HG03135 (cell line): Measurements from ENCODE around the gene SIDT1.

Experiments
- ATAC-seq: cut with Tn5 transposase; IDR thresholded peaks from one replicate; pipeline ENCODE4 v1.9.1; 2021; ENCODE audit warnings: mild to moderate bottlenecking, moderate library complexity; ENCODE audit not compliant: unreplicated experiment

The SIDT1 gene

DNA sequence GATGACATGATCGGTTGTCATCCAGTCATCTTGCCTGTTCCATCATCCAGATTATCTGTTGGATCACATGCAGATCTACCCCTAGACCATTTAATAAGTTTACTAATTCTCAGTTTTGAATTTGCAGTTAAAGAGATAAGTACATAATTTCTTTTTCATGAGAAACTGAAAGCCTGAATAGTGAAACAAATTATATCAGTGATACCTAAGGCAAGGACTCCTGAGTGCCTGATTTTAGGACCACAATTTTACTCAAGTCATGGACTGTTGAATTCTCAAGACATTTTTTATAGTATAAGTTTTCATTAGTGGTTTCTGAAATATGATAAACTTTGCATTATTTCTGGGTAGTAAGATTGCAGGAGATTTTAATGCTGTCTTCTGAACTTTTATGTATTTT lies 13.2 kb downstream of the SIDT1 start:
- ATAC-seq, result no peak

DNA sequence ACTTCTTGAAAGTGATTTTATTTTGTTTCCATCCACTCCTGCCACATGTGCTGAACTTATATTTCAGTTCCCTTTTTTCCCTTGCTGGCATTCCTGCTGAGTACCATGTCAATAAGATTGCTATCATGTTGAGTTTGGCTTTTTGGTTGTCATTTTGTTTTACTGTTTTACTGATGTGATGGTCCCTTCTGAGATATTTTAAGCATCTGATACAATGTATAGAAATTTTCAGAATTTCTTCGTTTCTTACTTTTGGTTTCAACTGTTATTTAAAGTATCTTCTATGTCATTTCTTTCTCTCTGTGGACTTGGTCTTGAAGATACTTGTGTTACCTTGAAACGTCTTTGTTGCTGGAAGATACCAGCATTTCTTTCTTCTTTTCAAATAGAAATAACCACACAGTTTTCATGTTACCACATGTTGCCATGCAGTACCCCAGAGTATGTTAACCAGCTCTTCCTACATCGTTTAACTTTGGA lies 14.1 kb downstream of the SIDT1 start:
- peak; percentile 82 for ATAC-seq

DNA sequence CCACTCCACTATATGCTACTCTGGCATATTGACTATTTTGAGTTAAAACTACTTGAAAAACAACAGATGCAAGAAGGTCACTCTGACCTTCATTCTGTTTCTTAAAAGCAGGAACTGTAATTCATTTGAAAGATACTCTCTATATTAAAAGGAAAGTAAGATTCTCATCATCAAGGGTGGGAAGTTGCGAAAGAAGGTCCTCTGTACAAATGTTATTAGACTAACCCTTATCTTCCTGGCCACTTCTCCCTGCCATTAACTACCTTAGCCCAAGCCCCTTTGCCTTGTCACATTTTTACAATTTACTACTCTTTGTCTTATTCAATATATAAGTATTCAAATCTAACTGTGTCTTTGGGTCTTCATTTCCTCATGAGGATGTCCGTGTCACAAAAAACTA lies 16.1 kb downstream of the SIDT1 start:
- no peak for ATAC-seq

DNA sequence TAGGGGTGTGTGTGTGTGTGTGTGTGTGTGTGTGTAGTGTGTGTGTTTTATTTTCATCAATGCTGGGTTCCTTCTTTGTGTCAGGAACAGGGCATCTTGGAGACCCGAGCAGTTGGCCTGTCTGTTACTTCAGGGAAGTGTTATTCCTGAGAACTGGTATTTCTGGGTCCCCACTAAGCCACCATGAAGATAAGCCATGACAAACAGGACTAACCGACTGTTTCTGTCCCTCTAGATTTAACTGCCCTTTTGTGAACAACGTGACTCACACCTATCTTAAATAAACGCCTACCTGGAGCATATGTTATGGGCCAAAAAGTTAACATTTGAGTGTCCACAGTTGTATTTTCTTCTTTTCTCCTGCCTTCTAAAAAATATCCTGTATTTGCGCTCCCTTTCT lies 19.5 kb downstream of the SIDT1 start:
- ATAC-seq, result no peak

DNA sequence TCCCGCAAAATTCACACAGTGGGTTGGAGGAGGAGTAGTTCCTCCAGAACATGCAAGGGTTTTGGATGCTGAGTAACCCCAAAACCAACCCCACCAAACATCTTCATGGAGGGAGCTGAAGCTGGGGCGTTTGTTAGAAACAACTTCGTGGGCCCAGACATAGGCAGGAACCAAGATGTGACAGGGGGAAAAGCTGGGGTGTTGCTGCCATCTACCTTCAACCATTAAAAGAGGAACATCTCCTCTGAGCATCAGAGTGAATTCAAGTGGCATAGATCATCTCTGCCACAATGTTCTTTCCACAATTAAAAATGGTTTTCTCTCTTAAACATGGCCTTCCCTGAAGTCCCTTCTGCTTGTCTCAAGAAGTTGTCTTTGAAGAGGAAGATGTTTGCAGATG lies 20.5 kb downstream of the SIDT1 start:
- no peak for ATAC-seq

DNA sequence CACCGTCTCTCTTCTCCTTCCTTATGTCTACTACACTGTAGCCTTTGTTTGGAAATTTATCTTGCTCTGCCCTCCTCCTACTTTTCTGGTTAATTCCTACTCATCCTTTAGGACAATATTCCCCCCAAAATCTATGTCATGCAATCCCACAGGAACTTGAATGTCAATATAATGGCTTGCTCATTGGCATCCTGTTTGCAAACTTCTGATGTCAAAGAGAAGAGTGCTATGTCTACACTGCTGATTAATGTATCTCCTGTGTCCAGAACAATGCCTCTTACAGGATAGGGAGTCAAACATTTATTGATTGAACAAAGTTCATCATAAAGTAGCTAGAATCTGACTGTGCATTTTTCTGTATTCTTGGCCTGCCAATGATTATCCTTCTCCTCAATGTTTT lies 22.8 kb downstream of the SIDT1 start:
- ATAC-seq, result no peak

DNA sequence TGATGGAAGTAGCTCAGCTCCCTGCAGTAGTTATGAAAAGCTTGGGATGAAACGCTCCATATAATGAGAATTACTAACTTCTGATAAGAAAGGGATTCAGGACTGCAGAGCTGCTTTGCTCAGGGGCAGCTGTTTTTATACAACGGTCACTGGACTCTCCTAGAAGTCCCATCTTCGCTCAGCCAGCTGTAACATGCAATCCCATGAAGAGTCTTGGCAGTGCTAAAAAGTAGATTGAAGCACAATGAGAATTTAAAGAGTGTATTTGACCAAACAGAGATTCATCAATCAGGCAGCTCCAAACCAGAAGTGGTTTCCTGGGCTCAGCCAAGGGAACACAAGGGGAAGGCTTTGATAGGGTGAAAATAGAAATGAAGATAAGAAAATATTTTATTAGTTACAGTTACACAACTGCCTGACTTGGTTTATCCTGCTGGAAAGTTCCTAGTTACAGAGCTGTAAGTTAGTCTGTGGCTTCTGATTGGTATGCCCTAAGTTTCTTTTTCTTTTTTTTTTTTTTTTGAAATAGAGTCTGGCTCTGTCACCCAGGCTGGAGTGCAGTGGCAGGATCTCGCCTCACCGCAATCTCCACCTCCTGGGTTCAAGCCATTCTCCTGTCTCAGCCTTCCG lies 24.1 kb downstream of the SIDT1 start:
- no peak for ATAC-seq

DNA sequence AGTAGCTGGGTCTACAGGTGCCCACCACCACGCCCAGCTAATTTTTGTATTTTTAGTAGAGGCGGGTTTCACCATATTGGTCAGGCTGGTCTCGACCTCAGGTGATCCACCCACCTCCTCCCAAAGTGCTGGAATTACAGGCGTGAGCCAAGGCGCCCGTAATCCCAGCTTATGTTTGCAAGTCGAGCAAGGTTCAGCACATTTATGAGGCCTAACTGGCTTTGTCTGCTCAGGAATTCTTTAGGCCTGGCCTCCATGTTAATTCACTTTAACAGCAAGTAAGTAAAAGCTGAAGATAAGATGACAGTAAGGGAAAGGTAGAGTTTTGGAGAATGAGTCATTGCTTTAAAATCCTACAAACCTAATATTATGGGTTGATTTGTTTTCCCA lies 24.6 kb downstream of the SIDT1 start:
- no peak for ATAC-seq

DNA sequence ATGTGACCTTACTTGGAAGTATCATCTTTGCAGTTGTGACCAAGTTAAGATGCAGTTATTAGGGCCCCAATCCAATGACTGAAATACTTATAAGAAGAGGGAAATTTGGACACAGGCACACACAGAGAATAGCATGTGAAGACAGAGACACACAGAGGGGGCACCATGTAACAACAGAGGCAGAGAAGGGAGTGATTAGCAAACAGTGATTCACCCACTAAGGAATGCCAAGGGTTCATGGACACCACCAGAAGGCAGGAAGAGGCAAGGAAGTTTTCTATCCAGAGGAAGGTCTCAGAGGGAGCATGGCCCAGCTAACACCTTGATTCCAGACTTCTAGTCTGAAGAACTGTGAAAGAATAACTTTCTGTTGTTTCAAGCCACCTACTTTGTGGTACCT lies 25.0 kb downstream of the SIDT1 start:
- ATAC-seq, result no peak

DNA sequence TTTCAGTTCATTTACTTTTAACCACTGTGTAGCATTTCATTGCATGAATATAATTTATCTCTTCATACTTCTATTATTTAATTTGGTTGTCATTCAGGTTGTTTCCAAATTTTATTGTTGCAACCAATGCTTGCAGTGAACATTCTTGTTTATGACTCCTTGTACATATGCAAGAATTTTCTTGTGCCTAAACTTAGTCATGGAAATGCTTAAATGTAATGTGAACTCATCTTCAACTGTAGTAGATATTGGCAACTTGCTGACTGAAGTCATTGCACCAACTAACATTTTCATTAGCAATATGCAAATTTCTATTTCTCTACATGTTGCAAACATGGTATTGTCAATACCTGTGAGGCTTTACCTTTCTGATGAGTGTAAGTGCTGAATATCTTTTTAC lies 26.7 kb downstream of the SIDT1 start:
- no peak for ATAC-seq

DNA sequence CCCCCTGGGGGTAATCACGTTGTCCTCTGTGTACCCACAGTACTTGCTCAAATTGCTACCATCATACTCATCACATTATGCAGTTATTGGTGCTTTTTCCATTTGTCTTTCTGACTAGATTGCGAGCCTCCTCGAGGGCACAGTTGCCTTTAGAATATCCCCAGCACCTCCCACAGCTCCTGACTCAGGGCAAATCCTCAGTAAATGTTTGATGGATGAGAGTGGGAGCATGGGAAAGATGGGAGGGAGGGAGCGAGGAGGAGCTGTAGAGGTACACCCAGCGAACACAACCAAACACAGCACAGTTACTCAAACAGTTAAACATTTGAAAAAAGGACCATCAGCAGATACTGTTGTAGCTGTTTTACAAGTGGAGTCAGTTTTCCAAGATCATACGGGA lies 27.9 kb downstream of the SIDT1 start:
- ATAC-seq, result no peak

DNA sequence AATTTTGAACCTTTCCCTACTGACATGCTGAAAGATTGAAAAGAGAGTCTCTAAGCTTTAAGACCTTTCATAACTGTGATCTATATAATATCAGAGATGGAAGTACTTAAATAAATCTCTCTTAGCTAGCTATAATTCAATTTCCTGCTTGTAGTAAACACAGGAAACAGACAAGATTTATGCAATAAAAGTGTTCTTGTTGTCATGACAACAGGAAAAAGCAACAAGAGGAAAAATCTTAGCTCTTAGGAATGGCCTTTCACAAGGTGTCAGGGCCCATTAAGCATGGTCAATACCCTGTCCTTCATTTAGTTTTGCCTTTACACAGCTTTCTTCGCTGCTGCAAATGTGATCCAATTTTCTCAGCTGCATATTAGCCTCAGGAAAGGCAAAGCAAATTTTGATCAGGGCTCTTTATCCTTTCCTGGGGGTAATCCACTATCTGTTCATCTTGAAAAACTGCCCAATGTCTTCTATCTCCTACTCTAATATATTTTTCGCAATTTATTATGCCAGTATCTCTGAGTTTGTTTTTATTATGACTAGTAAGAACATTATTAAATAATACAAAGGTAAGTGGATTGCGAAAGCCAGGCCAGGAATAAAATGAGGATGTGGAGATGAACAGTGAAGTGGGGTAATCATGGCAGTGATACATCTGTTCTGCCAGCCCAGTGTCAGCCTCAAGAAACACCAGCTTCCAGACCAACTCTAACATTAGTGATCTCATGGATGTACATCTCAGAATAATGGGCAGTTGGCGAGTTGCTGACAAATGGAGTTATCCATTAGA lies 28.7 kb downstream of the SIDT1 start:
- no peak for ATAC-seq

DNA sequence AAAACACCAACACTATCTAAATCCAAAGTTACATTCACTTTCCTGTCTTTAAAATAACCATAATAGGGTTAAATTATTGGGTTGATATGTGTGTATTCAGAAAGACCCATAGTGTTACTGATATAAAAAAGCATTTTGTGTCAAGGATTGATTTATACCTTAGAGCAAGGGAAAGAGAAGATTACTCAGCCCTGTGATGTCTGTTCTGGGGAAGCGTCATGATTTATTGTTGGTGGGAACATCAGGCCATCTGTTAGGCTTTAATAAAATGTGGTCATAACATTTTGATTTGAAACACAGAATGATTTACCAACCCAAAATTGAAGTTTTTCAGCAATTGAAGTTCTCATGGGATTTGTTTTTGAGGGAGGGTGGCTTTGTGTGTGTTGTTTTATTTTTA lies 33.2 kb downstream of the SIDT1 start:
- ATAC-seq, result no peak

DNA sequence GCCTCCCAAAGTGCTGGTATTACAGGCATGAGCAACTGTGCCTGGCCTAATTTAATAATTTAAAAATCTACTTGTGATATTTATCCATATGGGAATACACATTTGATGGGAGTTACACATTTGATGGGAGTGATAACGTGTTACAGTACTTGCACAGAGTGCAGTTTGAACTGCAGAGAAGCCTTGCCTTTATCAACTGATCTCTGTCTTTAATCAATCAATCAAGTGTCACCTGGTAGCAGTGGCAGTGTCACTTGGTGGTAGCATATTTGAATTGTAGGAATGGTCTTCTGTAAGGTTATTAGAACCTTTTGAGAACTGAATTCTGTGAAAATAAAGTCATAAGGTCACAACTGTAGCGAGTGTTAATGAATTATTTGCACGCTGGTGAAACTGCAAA lies 37.8 kb downstream of the SIDT1 start:
- ATAC-seq, result no peak

DNA sequence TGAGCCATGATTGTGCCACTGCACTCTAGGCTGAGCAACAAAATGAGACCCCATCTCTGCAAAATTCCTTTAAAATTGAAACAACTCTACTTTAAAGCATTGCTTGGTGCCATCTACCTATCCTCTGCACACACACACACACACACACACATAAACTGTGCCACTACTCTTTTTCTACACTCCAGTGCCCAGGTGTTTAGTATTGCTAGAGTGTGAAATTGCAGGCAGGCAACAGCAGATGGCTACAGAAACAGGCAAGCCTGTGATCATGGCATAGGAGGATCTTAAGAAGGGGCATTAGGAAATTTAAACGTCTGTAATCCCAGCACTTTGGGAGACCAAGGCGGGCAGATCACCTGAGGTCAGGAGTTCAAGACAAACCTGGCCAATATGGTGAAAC lies 39.0 kb downstream of the SIDT1 start:
- no peak for ATAC-seq

DNA sequence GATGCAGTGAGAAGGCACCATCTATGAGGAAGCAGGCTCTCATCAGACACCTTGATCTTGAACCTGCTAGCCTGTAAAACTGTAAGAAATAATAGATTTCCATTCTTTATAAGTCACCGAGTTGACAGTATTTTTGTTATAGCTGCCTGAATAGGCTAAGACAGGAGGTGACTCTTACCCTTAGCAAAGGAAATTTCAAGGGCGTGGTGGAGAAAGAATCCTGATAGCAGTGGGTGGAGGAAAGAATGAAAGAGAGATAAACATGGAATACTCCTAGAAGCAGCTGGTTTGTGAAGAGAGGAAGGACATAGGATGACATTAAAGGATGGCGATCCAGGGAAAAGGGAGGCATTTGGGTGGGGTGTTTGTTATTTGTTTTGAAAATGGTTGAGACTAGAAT lies 41.4 kb downstream of the SIDT1 start:
- ATAC-seq, result no peak

DNA sequence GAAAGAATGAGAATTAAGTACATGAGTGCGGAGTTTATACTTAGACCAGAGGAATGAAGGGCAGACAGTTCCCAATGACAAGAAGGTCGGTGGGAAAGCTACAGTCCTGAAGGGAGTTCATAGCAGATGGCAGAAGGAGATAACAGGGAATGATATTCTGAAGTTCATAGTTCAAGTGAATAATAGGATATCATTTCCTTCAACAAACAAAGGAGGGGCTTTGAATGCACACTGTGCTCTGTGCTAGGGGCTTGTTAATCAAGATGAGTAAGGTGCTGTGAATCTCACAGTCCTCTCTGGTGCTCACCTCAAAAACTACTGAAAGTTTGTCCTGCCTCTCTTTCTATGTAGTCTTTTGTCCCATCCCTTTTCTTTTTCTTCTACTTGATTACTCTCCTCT lies 41.9 kb downstream of the SIDT1 start:
- no peak for ATAC-seq

DNA sequence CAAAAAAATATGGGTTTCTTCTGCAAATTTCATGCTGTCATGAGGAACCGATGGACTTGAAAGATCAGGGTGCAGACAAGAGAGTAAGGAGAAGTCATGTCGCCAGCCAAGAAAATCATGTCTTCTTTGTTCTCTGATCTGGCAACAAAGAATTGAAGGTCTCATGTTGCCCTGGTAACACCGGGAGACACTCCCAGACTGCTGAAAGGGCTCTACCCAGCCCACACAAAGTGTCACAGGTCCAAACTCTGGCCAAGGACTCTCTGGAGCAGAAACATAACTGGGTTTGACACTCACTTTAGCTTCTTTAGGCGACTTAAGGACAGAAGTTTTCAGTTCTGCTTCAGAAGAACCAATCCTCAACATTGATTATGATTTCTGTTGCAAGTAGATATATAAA lies 42.9 kb downstream of the SIDT1 start:
- ATAC-seq, result no peak

DNA sequence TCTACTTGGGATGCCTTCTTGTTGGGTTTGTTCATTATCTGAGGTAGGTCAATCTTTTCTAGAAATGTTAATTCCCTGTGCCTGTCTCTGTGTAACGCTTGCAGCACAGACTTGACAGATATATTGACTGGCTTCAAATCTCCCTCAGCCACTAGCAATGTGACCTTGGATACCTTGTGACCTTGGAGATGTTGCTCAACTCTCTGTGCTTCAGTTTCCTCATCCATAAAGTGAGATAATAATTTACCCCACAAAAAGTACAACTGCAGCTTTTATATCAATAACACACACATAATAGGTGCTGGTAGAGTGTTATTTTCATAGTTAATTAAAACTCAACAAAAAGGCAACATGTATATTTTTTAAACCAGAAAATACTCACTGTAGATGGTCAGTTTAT lies 52.9 kb downstream of the SIDT1 start:
- no peak for ATAC-seq

DNA sequence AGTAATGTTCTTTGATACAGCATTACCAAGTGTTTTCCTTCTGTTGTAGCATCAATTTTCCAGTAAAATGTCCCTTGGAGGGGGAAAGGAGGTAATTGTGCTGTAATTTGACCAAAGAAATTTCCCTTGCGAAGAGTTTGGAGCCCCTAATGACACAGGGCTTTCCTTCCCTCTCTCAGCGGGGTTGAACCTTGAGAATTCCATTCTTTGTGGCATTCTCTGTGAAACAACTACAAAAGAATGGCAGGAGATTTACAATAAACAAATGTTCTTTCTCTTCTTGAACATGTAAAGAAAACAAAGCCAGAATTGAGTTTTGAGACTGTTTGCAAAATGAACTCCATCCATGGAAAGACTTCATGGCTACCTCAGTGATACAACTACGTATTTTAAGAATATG lies 53.4 kb downstream of the SIDT1 start:
- no peak for ATAC-seq

DNA sequence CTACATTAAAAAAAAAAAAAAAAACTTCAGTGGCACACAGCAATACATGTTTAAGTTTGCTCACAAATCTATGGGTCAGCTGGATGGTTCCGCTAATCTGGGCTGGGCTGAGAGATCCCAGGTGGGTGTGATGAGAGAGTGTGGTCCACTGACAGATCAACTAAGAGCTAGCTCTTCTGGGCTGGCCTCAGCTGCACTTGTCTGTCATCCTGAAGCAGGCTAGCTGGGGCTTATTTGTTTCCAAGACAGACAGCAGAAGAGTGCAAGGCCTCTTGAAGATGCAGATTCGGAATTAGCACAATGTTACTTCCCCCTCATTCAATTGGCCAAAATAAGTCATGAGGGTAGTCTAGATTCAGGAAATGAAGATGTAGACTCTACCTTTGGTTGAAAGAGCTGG lies 56.5 kb downstream of the SIDT1 start:
- ATAC-seq, result no peak

DNA sequence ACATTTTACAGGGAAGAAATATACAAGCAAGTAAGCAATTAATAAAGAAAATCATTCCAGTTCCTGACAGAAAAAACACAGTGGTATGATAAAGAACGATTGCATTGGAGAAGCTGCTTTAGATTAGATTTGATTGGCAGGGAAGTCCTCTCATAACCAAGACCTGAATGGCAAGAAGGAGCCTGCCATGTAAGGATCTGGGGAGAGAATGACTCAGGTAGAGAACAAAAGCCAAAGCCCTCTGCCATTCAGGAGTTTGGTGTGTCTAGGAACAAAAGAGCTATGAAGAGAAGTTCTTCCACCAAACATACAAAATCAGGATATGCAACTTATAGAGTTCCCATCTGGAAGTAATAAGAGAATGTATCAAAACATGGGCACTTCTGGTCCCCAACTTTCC lies 57.6 kb downstream of the SIDT1 start:
- no peak for ATAC-seq

DNA sequence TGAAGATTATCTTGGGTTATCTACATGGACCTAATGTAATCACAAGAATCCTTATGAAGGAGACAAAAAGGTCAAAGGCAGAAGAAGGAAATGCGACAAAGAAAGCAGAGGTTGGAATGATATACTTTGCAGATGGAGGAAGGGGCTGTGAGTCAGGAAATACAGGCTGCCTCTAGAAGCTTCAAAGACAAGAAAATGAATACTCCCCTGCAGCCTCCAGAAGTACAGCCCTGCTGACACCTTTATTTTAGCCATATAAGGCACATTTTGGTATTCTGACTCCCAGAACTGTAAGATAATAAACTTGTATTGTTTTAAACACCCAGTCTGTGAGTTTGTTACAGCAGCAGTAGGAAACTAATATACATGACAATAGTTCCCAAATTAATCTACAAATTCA lies 58.6 kb downstream of the SIDT1 start:
- no peak for ATAC-seq
